Activated CD8-positive, alpha-beta memory T cell treated with anti-CD3 and anti-CD28 coated beads, Interleukin-2, amount 50 U/mL, for 1 hour (primary cell): ENCODE data around the gene AARS2.

Experiments used
- DNase-seq: peaks from one replicate; pipeline ENCODE4 v3.0.0-alpha.2; 2020; ENCODE audit errors: extremely low read depth

The AARS2 gene

GRCh38 chr6:44262467-44263353, 50.4 kb downstream of the AARS2 start:
- no peak for DNase-seq

- no peak for DNase-seq
Measured at GRCh38 chr6:44261581-44261980, 51.6 kb downstream of the AARS2 start.

- DNase-seq = no peak
Measured at GRCh38 chr6:44260451-44261297, 52.5 kb downstream of the AARS2 start.

GRCh38 chr6:44260011-44260410, 53.1 kb downstream of the AARS2 start:
- no peak for DNase-seq

- no peak for DNase-seq
Measured at GRCh38 chr6:44258921-44259320, 54.2 kb downstream of the AARS2 start.

- no peak for DNase-seq
Measured at GRCh38 chr6:44258325-44258863, 54.8 kb downstream of the AARS2 start.

GRCh38 chr6:44257753-44258324, 55.3 kb downstream of the AARS2 start:
- DNase-seq = no peak

GRCh38 chr6:44257025-44257752, 56.0 kb downstream of the AARS2 start, which contains the start of gene SLC35B2:
Gene SLC35B2, minus strand, starts transcription at chr6:44257528. Its CDS starts 118 bp downstream, at chr6:44257410.
- DNase-seq = no peak

GRCh38 chr6:44256775-44257024, 56.4 kb downstream of the AARS2 start:
- DNase-seq = no peak

GRCh38 chr6:44255871-44256774, 57.0 kb downstream of the AARS2 start:
- no peak for DNase-seq

- DNase-seq = no peak
Measured at GRCh38 chr6:44255105-44255808, 57.9 kb downstream of the AARS2 start.

GRCh38 chr6:44254191-44255104, 58.7 kb downstream of the AARS2 start:
- DNase-seq = no peak

GRCh38 chr6:44253307-44254101, 59.6 kb downstream of the AARS2 start:
- DNase-seq = no peak

- DNase-seq = no peak
Measured at GRCh38 chr6:44251576-44252524, 61.3 kb downstream of the AARS2 start.

GRCh38 chr6:44250718-44251123, 62.4 kb downstream of the AARS2 start:
- no peak for DNase-seq

- DNase-seq = no peak
Measured at GRCh38 chr6:44250067-44250717, 63.0 kb downstream of the AARS2 start.
